HepG2 (cell line): ENCODE results near the gene SIRT7. TPM values are rescaled to one million over a fixed set of nuclear protein-coding genes. Genes with fewer than 3 reads are reported as not detected.

Experiments used
- ATAC-seq: fragments of 200-7000 bp; cut with Tn5 transposase; 3 replicates; pipeline ENCODE4 v1.9.1; 2020; ENCODE audit warnings: mild to moderate bottlenecking, moderate library complexity
- BruUV-seq: library from RNA; stranded (reverse); fragments of 400-500 nt; replicated peaks from 2 replicates; lab custom pipeline; 2021; lab: Mats Ljungman, UMichigan
- CTCF ChIA-PET: fragments of 300-600 bp; formaldehyde crosslinking; extraction: SDS; loops from one replicate; lab custom pipeline; 2021; ENCODE audit warnings: low total read pairs, inconsistent platforms, low intra/inter-chr PET ratio; lab: Yijun Ruan, JAX
- POLR2A ChIA-PET: fragments of 350-600 bp; sonication (Branson Sonifier 250); formaldehyde crosslinking; loops from one replicate; lab custom pipeline; 2020; ENCODE audit warnings: antibody characterized with exemption, inconsistent platforms; lab: Yijun Ruan, JAX
- DNase-seq: peaks from one replicate; pipeline ENCODE4 v3.0.0-alpha.2; 2015; ENCODE audit warnings: low spot score
- FAIRE-seq: peaks from 3 replicates; lab custom pipeline; 2011; peaks lifted over from hg19 to GRCh38; lab: Jason Lieb, UNC
- H2AFZ ChIP-seq: one replicate; pipeline ENCODE4 v1.6.1; 2011; ENCODE audit warnings: low read length, inconsistent platforms
- H3K27ac ChIP-seq: fragments of 300-600 bp; 3 replicates; pipeline ENCODE4 v1.8.0; 2011; ENCODE audit warnings: mixed run types, mild to moderate bottlenecking, mixed read lengths, low read length, inconsistent platforms; ENCODE audit not compliant: insufficient read depth; ENCODE audit errors: extremely low read length
- H3K27me3 ChIP-seq, 2 experiments: fragments of 200-600 bp in 1 of 2; 2 replicates in 1 of 2; 3 replicates in 1 of 2; pipeline versions ENCODE4 v1.6.0 to v1.8.0; 2011; ENCODE audit warnings: low read length in 2 of 2, mild to moderate bottlenecking in 2 of 2, moderate library complexity in 2 of 2, inconsistent platforms in 1 of 2; ENCODE audit not compliant: insufficient read depth in 2 of 2, control insufficient read depth in 1 of 2
- H3K36me3 ChIP-seq, 2 experiments: fragments of 200-600 bp in 1 of 2; replicated peaks in 1 of 2; 2 replicates in 1 of 2; 3 replicates in 1 of 2; pipeline versions ENCODE4 v1.5.1 to v1.8.0; 2011; ENCODE audit warnings: low read length in 2 of 2, inconsistent platforms in 1 of 2; ENCODE audit not compliant: insufficient read depth in 2 of 2, control insufficient read depth in 1 of 2
- H3K4me1 ChIP-seq: 2 replicates; pipeline ENCODE4 v1.5.1; 2012; ENCODE audit warnings: low read length, inconsistent platforms; ENCODE audit not compliant: insufficient read depth
- H3K4me2 ChIP-seq: 2 replicates; pipeline ENCODE4 v1.6.0; 2011; ENCODE audit warnings: low read depth, low read length, inconsistent platforms
- H3K4me3 ChIP-seq, 3 experiments: fragments of 200-600 bp in 1 of 3; sonication (generic), shearing (Covaris generic) in 1 of 3; replicated peaks in 1 of 3; 2 replicates each; pipeline ENCODE4 v1.5.1; 2011 to 2016; ENCODE audit warnings: low read length in 3 of 3, inconsistent platforms in 2 of 3, low read depth in 2 of 3, mild to moderate bottlenecking in 2 of 3, control low read depth in 1 of 3, mixed read lengths in 1 of 3; ENCODE audit not compliant: insufficient read depth in 1 of 3
- H3K79me2 ChIP-seq: one replicate; pipeline ENCODE4 v1.6.1; 2011; ENCODE audit warnings: low read length, inconsistent platforms; ENCODE audit not compliant: insufficient read depth
- H3K9ac ChIP-seq: 2 replicates; pipeline ENCODE4 v1.6.0; 2011; ENCODE audit warnings: mild to moderate bottlenecking, low read depth, low read length, inconsistent platforms; ENCODE audit not compliant: insufficient read depth
- H3K9me3 ChIP-seq: 2 replicates; pipeline ENCODE4 v1.5.1; 2012; ENCODE audit warnings: mild to moderate bottlenecking, low read length
- H4K20me1 ChIP-seq: 2 replicates; pipeline ENCODE4 v1.6.0; 2011; ENCODE audit warnings: inconsistent platforms, mild to moderate bottlenecking, low read length, moderate library complexity; ENCODE audit not compliant: insufficient read depth
- AGO2 ChIP-seq: fragments of 200-400 bp; formaldehyde crosslinking; optimal IDR thresholded peaks from 2 replicates; pipeline ENCODE3; 2017; ENCODE audit warnings: mild to moderate bottlenecking, low read depth, low read length, moderate library complexity
- ELK4 ChIP-seq: sonication (generic); formaldehyde crosslinking; IDR thresholded peaks from 2 replicates; pipeline ENCODE4 v1.9.0; 2021; ENCODE audit warnings: missing genetic modification reagents, borderline replicate concordance
- GATAD2A ChIP-seq: IDR thresholded peaks from 2 replicates; pipeline ENCODE4 v1.6.1; 2016
- KMT2B ChIP-seq: IDR thresholded peaks from 2 replicates; pipeline ENCODE4 v1.6.1; 2016; ENCODE audit warnings: missing genetic modification reagents, missing compliant biosample characterization
- NONO ChIP-seq, 2 experiments: fragments of 450-650 bp in 1 of 2; sonication (generic) in 1 of 2; formaldehyde crosslinking in 1 of 2; IDR thresholded peaks in 1 of 2; conservative IDR thresholded peaks in 1 of 2; 2 replicates each; pipeline versions ENCODE4 v1.6.1 to v1.8.0; 2017 to 2022; ENCODE audit warnings: mild to moderate bottlenecking in 1 of 2, missing genetic modification reagents in 1 of 2, moderate library complexity in 1 of 2
- POLR2AphosphoS2 ChIP-seq: IDR thresholded peaks from 2 replicates; pipeline ENCODE4 v1.6.1; 2011; ENCODE audit warnings: low read depth, low read length, improper control_type of control experiment
- RBFOX2 ChIP-seq: fragments of 200-400 bp; formaldehyde crosslinking; IDR thresholded peaks from 2 replicates; pipeline ENCODE4 v1.6.1; 2017; ENCODE audit warnings: low read depth, mild to moderate bottlenecking, low read length
- SATB2 ChIP-seq: sonication (generic); formaldehyde crosslinking; IDR thresholded peaks from 2 replicates; pipeline ENCODE4 v1.5.0; 2020; ENCODE audit warnings: missing genetic modification reagents
- ZNF263 ChIP-seq: sonication (generic); formaldehyde crosslinking; IDR thresholded peaks from 2 replicates; pipeline ENCODE4 v1.4.0; 2020; ENCODE audit warnings: missing genetic modification reagents
- ZNF577 ChIP-seq: sonication (generic); formaldehyde crosslinking; IDR thresholded peaks from 2 replicates; pipeline ENCODE4 v1.4.0; 2020; ENCODE audit warnings: mild to moderate bottlenecking, low read depth, missing genetic modification reagents, borderline replicate concordance
- ZXDC ChIP-seq: sonication (generic); formaldehyde crosslinking; IDR thresholded peaks from 2 replicates; pipeline ENCODE4 v1.5.0; 2020; ENCODE audit warnings: mild to moderate bottlenecking, missing genetic modification reagents
- WGBS: methylation state at CpG from one replicate; pipeline ENCODE4 v1.1.6; 2017; ENCODE audit warnings: low lambda C conversion rate; 5-methylcytosine and 5-hydroxymethylcytosine counted together
- in situ Hi-C: cut with HindIII; loops from 2 replicates; pipeline ENCODE4 v1.10.0; 2017; ENCODE audit warnings: low pct_unique_long_range_greater_than_20kb; ENCODE audit not compliant: extremely low pct_ligation_motif_present
- intact Hi-C: fragments of 100-400 bp; cut with micrococcal nuclease; formaldehyde crosslinking; loops from one replicate; pipeline ENCODE4 v1.10.0; 2022; ENCODE audit not compliant: unreplicated experiment
- polyA plus RNA-seq, 8 experiments: library from polyadenylated mRNA; depleted of rRNA in 3 of 8; stranded (reverse) in 7 of 8; unstranded in 1 of 8; fragments of >200 nt; fragmentation: Illumina TruSeq in 4 of 8; extraction: Trizol in 4 of 8; gene quantifications; 2 replicates each; pipeline versions ENCODE4 v1.2.1 to v1.2.3, GENCODE V29; 2011 to 2016; ENCODE audit warnings: low read depth in 4 of 8, missing spikeins in 1 of 8, mixed read lengths in 1 of 8; ENCODE audit not compliant: insufficient read depth in 1 of 8
- total RNA-seq, 5 experiments: library from RNA; depleted of rRNA; stranded (reverse); fragments of >200 nt; fragmentation: Illumina TruSeq; extraction: Trizol; gene quantifications; 2 replicates each; pipeline ENCODE4 v1.2.3, GENCODE V29; 2016; ENCODE audit warnings: low read depth in 1 of 5
- TF ChIP-seq, protein P1 (sequence below): sonication (generic); formaldehyde crosslinking; IDR thresholded peaks from 2 replicates; pipeline ENCODE4 v1.4.0; 2020; ENCODE audit warnings: missing genetic modification reagents

Gene SIRT7
- total and polyA plus RNA-seq, 2 of the 13 experiments (the other 11 are each of a cell fraction or from before 2014, with no cell fraction given), result 8.3 to 24.8 TPM

DNA sequence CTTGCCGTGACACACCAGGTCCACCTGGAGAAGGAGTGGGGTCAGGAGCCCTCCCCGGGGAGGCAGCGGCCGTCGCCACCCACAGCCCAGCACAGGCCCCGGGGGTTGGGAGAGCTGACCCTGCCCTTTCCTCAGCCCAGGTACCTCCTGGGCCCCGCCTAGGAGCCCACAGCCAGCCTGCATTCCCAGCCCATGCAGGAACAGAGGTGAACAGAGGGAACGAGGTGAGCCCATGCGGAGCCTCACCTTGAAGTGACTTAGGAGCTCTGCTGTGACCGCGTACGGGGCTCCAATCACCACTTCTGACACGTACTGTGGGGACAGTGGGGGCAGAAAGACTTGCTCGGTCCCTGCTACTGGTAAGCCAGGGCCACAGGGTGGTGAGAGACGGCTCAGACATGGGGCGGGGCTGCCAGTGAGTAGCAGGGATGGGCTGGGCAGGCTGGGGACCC lies 12.5 kb downstream of the SIRT7 start (continued):
- 0 out of 2 replicates have a peak, but pooled peaks have one; percentile 42 for TF ChIP-seq POLR2AphosphoS2

- in situ Hi-C loops, result no loop called here
- Histone ChIP-seq H3K4me3 (no peak overlapping the region), H3K36me3 (peaks cover 49 to 64% of the 10 kb centered on the region in 2 experiments), H3K27me3 (no peaks in the 10 kb centered on the region), H3K9me3 (no peaks in the 10 kb centered on the region), H2AFZ (no peak overlapping the region), H3K79me2 (peaks cover 22% of the 10 kb centered on the region), H4K20me1 (peaks cover 14% of the 10 kb centered on the region; the same call in 1 of the 2 replicates), H3K27ac (no peak overlapping the region), H3K4me2 (no peak overlapping the region), H3K4me1 (peaks cover 42% of the 10 kb centered on the region), H3K9ac (no peak overlapping the region)
- ATAC-seq, result no peak
- ChIA-PET CTCF (no interaction called here), POLR2A (interaction anchor here (0.9 to 1.5 kb wide), 2 partner anchors 13 to 22 kb away, joined by 3 read pairs; partner anchors contain the start of genes ALYREF and ANAPC11)
- no peak for FAIRE-seq
- WGBS, result 95% methylated on average over 23 of the region's 28 CpGs
- no peak for DNase-seq
- intact Hi-C loops, result no loop called here
- TSS peak; percentile 9 for BruUV-seq
- TF ChIP-seq KMT2B (CRISPR knock-in tag) (no peak), ELK4 (CRISPR knock-in tag) (no peak), NONO (IDR thresholded peaks at IDR 0.05) (no peak), NONO (CRISPR knock-in tag; conservative IDR thresholded peaks at IDR 0.05) (peak; percentile 49; the same call in 1 of the 2 replicates), RBFOX2 (0 out of 2 replicates have a peak, but pooled peaks have one; percentile 7), SATB2 (no peak), GATAD2A (CRISPR knock-in tag) (no peak), AGO2 (peak; percentile 26), ZXDC (CRISPR knock-in tag) (no peak), ZNF263 (no peak), ZNF577 (CRISPR knock-in tag) (no peak)
- TF ChIP-seq, protein P1, sequence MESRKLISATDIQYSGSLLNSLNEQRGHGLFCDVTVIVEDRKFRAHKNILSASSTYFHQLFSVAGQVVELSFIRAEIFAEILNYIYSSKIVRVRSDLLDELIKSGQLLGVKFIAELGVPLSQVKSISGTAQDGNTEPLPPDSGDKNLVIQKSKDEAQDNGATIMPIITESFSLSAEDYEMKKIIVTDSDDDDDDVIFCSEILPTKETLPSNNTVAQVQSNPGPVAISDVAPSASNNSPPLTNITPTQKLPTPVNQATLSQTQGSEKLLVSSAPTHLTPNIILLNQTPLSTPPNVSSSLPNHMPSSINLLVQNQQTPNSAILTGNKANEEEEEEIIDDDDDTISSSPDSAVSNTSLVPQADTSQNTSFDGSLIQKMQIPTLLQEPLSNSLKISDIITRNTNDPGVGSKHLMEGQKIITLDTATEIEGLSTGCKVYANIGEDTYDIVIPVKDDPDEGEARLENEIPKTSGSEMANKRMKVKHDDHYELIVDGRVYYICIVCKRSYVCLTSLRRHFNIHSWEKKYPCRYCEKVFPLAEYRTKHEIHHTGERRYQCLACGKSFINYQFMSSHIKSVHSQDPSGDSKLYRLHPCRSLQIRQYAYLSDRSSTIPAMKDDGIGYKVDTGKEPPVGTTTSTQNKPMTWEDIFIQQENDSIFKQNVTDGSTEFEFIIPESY (CRISPR knock-in tag), result 0 out of 2 replicates have a peak, but pooled peaks have one; percentile 22
These were observed 13.2 kb downstream of the SIRT7 start for GRCh38 chr17:81904600-81905423.
